Epidermal melanocyte (primary cell): ENCODE measurements around the gene PDIA2.
A peak's percentile ranks its signal among the peaks of the same experiment; 100 is the strongest.
"Not testable (repeated sequence)": the region's sequence is repeated elsewhere in the genome, so short reads cannot be mapped to it uniquely, and the experiment has no call there.

Experiments
- DNase-seq: peaks from one replicate; pipeline ENCODE4 v3.0.0; 2011; ENCODE audit warnings: low spot score; ENCODE audit not compliant: insufficient read length

Gene PDIA2, protein sequence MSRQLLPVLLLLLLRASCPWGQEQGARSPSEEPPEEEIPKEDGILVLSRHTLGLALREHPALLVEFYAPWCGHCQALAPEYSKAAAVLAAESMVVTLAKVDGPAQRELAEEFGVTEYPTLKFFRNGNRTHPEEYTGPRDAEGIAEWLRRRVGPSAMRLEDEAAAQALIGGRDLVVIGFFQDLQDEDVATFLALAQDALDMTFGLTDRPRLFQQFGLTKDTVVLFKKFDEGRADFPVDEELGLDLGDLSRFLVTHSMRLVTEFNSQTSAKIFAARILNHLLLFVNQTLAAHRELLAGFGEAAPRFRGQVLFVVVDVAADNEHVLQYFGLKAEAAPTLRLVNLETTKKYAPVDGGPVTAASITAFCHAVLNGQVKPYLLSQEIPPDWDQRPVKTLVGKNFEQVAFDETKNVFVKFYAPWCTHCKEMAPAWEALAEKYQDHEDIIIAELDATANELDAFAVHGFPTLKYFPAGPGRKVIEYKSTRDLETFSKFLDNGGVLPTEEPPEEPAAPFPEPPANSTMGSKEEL

DNA sequence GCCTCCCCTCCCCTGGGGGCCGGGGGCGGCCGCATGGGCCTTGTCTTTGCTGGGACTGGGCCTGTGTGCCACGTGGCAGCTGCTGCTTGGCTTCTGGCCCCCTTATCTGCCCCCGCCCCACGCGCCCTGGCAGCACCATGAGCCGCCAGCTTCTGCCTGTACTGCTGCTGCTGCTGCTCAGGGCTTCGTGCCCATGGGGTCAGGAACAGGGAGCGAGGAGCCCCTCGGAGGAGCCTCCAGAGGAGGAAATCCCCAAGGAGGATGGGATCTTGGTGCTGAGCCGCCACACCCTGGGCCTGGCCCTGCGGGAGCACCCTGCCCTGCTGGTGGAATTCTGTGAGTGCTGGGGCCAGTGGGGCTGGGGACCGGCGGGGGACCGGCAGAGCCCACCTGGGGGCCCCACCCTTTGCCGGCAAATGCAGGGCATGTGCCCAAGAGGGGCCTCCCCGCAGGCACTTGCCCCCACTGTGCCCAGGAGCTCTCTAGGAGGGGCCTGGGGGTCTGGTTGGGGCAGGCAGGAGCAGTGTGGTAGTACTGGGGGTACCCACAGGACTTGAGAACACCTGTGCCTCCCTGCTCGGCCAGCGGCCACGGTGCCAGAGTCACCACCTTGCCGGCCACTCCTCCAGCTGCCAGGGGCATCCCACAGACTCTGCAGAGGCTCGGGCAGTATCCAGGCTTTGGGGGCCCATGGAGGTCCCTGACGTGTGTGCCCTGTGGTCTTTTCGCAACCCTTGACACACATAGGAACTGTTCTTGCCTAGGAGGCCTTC, at the start of gene PDIA2:
PDIA2 (plus strand) TSS at position 132 of the 773 bp plus-strand sequence; CDS start at position 138, 6 bp downstream.
- DNase-seq, result no peak

DNA sequence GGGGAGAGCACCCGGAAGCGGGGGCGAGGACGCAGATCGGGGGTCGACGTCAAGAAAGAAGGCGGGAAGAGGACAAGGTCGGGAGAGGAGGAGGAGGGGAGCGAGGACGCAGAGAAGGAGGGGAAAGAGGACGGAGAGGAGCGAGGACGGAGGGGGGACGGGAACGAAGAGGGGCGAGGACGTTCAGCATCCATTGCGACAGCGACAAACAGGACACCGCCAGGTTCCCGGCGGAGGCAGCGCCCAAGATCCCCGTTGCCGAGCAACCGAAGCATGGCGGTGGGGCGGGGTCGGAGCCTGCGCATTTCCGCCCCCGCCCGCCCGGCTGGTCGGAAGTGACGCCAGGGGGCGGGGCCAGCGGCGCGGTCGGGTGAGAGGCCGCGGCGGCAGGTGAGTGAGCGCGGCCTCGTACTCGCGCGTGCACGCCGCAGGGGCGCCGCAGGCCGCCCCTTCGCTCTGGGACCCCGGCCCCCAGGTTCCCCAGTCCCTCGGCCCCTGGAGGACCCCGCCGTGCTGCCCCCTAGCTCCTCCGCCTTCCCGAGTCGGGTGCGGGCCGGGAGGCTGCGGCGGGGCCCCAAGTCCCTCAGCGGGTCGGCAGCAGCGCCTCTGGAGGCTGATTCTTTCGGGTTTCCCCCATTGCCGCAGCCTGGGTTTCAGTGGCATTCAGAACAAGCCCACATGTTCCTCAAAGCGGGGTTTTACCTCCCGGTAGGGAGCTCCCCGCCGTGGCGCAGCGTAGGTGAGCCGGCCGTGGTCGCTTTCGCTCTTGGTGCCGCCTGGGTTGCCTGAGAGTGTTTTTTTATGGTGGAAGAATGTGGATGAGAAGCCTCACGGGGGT, 48.3 kb upstream of the PDIA2 start, which contains the start of gene FAM234A:
FAM234A (plus strand) TSS at position 354 of the 838 bp plus-strand sequence. CDS start 19,593 bp downstream, outside the sequence.
- DNase-seq, result peak; percentile 87

DNA sequence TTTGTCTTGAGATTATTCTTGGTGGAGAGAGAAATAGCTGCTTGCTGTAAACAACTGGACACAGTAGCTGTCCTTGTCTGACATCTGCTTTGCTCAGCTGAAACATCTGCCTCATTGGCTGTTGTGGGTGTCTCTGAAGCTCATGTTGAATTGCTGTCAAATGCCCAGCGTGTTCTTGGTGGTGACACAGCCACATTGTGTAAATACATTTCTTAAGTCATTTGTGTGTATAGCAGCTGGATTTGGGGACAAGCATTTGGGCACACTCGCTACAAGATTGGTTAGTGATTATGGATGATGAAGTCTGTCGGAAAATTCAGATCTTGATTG, 43.1 kb upstream of the PDIA2 start:
- peak; percentile 56 for DNase-seq

DNA sequence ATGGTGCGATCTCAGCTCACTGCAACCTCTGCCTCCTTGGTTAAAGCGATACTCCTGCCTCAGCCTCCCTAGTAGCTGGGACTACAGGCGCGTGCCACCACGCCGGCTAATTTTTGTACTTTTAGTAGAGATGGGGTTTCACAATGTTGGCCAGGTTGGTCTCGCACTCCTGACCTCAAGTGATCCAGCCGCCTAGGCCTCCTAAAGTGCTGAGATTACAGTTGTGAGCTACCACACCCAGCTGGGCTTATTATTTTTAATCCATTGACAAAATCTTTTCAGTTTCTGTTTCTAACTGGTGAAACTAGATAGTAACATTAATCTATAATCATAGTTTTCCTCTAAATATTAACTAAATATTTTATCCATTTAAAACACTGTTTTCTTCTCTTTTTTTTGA, 42.4 kb upstream of the PDIA2 start:
- no peak for DNase-seq

DNA sequence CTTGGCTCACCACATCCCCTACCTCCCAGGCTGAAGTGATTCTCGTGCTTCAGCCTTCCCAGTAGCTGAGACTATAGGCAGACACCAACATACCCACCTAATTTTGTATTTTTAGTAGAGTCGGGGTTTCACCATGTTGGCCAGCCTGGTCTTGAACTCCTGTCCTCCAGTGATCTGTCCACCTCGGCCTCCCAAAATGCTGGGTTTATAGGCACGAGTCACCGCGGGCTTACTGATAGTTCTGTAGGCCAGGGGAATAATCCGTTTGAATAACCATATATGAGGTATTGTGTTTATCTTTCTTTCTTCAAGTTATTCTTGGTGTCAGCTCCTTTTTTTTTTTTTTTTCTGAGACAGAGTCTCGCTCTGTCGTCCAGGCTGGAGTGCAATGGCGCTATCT, 40.7 kb upstream of the PDIA2 start:
- DNase-seq, result no peak

DNA sequence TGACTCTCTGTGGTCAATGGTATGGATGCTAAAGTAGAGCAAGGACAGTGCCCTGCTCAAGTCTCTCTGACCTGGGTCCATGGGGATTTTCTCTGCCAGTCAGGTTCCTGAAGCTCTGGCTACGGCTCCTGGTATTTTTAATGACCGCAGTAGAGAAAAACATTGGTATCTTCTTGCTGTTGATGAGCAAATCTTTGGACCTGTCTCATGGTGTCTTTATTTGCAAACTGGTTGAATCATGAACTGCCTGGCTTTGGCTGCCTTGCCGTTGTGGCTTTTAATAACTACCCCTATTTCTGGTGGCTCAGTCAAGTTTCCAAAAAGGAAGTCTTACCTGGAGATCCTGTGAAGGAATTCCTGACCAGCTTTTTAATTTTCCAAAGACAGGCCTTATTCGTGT, 39.6 kb upstream of the PDIA2 start:
- DNase-seq, result no peak

DNA sequence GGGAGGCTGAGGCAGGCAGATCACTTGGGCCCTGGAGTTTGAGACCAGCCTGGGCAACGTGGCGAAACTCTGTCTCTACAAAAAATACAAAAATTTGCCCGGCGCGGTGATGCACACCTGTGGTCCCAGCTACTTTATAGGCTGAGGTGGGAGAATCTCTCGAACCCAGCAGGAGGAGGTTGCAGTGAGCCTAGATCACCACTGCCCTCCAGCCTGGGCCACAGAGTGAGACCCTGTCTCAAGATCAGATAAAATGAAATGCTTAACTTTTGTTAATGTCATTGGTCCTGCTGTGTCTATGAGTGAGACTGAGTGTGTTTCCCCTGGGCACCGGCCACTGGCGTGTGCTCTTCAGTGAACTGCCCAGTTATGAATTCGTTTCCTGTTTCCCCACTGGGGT, 37.9 kb upstream of the PDIA2 start:
- no peak for DNase-seq

DNA sequence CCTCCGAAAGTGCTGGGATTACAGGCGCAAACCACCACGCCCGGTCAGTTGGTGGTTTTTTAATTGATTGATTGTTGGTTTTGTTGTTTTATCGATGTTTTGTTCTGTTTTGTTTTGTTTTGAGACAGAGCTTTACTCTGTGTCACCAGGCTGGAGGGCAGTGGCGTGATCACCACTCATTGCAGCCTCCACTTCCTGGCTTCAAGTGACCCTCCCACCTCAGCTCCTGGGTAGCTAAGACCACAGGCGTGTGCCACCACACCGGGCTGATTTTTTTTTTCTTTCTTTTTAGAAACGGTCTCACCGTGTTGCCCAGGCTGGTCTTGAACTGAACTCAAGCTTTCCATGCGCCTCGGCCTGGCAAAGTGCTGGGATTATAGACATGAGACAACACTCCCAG, 35.9 kb upstream of the PDIA2 start:
- DNase-seq, result no peak

DNA sequence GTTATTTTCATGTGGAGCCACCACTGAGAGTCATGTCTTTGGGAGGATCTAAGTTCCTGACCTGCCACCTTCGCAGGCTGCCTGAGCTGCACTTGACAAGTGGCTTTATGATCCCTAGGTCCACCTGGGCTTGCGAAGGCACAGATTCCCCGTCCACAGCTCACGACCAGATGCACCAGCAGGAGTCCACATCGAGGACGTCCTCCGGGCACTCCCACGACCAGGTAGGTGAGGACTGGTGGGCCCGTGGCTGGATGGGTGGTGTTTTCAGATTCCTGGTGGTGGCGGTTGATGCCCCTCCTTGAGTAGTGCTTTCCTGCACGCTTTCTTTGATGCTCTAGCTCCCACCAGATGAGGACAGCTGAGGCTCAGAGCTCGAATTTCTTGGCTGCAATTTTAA, 33.5 kb upstream of the PDIA2 start:
- DNase-seq, result no peak

DNA sequence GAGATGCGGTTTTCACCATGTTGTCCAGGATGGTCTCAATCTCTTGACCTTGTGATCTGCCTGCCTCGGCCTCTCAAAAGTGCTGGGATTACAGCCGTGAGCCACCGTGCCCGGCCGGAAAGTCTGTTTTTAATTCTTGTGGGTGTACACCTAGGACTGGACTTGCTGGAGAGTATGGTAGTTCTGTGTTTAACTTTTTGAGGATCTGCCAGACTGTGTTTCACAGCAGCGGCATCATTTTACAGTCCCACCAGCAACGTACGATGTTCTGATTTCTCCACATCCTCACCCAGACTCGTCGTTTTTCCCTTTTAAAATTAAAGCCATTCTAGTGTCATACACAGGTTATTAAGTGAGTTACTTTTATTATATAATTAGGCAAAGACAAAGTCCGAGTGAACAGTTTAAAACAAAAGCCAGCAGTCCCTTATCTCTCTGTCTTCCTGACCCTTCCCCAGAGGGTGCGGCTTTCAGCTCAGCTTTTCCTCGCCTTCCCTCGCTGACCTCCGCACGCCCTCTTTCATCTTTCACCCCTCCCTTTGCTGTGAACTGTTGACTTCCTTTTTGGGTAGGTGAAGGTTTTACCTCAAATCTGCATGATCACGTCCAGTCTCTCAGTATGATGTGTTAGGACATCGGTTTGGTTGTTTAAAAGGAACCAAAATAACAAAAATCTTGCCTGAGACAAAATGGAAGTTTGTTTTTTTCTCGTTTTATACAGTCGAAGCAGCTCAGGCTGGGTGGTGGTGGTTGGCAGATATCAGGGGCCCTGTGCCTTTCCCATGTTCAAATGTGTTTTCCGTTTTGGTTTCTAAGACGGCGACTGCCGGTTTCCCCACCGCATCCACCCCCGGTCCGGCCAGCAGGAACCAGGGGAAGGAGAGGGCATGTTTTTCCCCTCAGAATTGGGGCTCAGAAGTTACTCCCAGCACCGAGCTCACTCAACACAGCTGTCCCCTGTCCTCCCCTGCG, 30.3 kb upstream of the PDIA2 start:
- no peak for DNase-seq

DNA sequence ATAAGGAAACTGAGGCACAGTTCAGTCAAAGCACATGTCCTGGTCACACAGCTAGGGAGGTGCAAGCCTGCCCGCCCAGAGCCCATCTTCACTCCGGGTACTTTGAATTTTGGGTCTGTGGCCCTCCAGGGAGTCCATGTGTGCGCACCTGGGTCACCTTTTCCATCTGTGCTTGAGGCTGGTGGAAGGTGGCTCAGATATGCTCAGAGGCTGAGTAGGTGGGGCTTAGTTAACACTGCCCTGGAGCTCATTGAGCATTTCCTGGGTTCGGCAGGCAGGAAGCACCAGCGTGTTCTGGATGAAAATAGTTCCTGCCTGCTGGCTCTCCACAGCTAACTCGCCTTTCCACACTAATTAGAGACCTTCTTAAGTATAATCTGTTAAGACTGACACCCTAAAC, 29.1 kb upstream of the PDIA2 start:
- DNase-seq, result no peak

DNA sequence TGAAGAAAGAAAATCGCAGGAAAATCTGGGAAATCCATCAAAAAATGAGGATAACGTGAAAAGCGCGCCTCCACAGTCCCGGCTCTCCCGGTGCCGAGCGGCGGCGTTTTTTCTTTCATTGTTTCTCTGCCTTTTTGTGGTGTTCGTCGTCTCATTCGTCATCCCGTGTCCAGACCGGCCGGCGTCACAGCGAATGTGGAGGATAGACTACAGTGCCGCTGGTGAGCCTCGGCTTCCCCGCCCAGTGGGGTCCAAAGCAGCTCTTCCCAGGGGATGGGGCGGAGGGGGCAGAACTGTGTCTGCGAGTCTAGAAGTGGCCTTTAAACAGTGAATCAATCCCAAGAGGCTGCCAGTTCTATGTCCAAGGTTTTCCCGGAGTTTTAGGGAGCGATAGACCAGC, 28.5 kb upstream of the PDIA2 start:
- no peak for DNase-seq

DNA sequence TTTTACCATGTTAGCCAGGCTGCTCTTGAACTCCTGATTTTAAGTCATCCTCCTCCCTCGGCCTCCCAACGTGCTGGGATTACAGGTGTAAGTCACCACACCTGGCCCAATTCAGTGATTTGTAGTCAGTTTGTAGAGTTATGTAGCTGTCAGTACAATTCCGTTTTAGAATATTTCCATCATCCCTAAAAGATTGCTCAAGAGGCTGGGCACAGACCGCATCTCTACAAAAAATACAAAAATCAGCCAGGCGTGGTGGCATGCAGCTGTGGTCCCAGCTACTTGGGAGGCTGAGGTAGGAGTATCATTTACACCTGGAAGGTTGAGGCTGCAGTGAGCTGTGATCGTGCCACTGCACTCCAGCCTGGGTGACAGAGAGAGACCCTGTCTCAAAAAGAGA, 27.8 kb upstream of the PDIA2 start:
- DNase-seq, result no peak

DNA sequence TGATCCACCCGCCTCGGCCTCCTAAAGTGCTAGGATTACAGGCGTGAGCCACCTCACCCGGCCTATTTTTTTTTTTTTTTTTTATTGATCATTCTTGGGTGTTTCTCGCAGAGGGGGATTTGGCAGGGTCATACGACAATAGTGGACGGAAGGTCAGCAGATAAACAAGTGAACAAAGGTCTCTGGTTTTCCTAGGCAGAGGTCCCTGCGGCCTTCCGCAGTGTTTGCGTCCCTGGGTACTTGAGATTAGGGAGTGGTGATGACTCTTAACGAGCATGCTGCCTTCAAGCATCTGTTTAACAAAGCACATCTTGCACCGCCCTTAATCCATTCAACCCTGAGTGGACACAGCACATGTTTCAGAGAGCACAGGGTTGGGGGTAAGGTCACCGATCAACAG, 24.9 kb upstream of the PDIA2 start:
- DNase-seq, result not testable (repeated sequence)

DNA sequence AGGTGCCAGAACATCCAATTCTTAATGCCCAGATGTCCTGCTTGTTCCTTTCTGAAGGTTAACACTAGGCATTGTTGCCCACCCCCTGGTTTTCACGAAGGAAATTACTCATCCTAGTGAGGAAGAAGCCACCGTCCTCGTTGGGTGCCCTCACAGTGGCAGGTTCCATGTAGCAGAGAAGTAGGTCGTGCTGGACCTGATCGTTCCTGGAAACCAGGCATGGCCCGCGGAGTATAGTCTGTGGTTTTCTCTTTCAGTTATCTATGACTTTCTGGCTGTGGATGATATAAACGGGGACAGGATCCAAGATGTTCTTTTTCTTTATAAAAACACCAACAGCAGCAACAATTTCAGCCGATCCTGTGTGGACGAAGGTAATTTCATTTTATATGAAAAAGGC, 23.7 kb upstream of the PDIA2 start:
- no peak for DNase-seq

DNA sequence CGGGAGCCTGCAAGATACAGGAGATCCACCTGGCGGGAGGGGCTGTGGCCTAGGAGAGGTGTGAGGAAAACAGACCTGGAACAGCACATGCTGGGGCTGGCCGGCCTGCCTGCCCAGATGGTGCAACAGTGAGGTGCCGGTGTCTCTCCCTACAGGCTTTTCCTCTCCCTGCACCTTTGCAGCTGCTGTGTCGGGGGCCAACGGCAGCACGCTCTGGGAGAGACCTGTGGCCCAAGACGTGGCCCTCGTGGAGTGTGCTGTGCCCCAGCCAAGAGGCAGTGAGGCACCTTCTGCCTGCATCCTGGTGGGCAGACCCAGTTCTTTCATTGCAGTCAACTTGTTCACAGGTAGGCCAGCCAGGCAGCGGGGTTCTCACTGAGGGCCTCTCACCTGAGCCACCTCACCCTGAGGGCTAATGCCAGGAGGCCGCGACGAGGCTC, 23.1 kb upstream of the PDIA2 start:
- DNase-seq, result no peak

DNA sequence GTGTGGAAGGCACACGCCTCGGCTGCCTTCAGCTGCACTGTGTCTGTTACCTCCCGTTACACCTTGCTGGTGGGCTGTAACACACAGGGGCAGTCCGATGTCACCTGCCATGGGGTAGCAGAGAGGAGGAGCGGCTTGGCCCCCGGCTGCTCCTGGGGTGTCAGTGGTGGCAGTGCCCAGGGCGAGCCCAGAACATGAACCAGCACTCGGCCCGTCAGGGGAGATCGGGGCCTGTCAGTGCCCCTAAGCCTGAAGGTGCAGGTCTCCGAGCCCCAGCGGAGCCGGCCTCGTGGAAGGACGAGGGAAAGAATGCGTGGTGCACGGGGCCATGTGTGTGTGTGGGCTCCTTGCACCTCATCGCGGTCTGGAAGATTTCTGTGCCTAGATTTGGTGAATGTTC, 22.6 kb upstream of the PDIA2 start:
- DNase-seq, result no peak

DNA sequence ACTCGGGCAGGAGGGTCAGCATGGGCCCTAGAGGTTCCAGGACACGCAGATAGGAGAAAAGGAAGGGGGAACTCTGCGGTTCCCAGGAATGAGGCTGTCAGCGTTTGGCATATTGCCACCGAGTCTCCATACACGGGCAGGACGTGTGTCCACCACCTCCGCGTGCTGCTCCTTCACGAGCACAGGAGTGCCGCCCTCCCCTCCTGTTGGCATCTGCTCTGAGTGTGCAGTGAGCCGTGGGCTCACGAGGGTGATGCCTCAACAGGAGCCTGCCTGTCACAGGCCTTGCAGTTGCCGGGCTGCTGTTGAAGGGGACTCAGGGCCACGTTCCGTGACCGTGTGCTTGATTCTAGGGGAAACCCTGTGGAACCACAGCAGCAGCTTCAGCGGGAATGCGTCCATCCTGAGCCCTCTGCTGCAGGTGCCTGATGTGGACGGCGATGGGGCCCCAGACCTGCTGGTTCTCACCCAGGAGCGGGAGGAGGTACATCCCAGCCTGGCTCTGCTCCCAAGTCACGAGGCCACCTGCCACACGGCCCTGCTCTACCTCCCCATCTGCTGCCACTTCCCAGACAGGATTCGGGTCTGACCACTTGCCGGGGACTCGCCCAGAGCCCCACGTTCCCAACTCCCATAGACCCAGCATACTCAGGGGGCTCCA, 21.8 kb upstream of the PDIA2 start:
- DNase-seq, result no peak

DNA sequence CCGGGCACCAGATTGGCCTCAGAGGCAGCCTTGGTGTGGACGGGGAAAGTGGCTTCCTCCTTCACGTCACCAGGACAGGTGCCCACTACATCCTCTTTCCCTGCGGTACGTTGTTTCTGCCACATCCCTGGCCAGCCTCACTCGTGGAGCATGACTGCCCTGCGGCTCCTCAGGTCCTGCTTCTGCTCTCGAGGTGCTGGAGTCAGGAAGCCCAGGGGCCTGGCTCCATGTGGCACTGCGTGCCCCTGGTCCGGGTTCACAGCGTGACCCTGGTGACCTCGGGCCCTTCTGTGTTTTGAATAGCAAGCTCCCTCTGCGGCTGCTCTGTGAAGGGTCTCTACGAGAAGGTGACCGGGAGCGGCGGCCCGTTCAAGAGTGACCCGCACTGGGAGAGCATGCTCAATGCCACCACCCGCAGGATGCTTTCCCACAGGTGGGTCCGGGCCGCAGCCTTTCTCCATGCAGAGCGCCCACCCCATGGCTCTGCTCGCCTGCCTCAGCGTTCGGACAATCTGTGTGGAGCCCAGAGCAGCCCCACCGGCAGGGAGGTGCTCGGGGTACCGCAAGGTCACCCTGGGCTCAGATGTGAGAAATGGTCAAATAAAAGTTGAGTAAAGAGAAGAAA, 20.7 kb upstream of the PDIA2 start:
- DNase-seq, result no peak
